HG03060 (cell line): ENCODE data around the gene SFSWAP.

ENCODE experiments used
- ATAC-seq: cut with Tn5 transposase; IDR thresholded peaks from one replicate; pipeline ENCODE4 v1.9.1; 2021; ENCODE audit warnings: low read depth, moderate number of reproducible peaks; ENCODE audit not compliant: unreplicated experiment

Gene SFSWAP

GRCh38 chr12:131830335-131830913 is 119.5 kb downstream of the SFSWAP start:
- ATAC-seq: no peak

DNA sequence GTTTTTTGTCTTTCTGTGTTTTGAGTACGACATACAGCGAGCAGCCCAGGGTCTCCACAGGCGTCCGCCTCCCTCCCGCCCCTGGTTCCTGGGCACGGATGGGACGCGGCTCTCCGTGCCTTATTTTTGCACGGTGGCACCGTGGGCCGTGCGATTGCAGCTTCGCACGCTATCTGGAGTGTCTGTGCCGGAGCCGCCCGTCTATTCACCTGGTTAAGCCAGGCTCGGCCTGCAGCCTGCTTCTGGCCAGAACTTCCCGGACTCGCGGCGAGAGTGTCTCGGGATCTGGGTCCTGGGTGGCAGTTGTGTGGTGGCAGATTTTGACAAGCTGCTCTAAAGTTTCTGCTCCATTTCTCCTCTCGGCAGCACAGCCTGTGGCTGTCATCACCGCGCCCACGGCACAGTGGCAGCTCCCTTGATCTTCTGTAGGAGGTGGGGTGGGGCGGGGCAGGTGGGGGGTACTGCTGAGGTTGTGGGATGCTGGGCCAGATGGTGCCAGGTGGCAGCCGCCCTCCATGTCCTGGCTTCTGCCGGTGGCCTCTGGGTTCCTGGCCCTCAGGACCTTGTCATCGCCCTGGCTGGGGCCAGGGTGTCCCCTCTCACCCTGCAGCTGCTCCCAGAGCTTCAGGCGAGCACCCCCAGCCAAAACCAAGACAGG is 120.2 kb downstream of the SFSWAP start:
- no peak for ATAC-seq

GRCh38 chr12:131831635-131832041 is 120.7 kb downstream of the SFSWAP start:
- ATAC-seq: no peak

GRCh38 chr12:131832321-131833231 is 121.7 kb downstream of the SFSWAP start:
- ATAC-seq: no peak

DNA sequence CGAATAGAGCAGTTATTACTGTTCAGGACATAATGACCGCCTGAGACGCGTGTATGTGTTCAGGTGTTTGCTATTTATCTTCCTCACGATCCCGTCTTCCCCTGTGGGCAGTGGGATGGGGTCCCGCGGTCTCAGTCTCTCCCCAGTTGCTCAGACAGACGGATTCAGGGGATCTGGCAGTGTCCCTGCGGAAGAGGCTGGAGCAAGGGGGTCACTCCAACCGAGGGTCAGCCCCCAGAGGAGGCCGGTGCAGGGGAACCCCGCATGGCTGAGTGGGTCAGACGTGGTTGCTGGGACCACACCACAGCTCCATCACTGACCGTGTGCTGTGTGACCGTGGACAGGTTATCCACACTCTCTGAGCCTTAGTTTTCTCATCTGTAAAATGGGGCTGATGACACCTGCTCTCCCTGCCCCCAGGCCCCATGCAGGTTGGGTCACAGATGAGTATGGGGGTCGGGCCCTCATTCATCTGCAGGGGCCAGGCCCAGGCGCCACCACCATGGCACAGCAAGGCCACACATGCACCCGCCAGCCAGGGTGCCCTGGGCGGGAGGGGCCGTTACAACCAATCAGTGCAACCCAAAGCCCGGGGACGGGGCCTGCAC is 122.5 kb downstream of the SFSWAP start:
- ATAC-seq: no peak

- no peak for ATAC-seq
These were observed 123.2 kb downstream of the SFSWAP start for GRCh38 chr12:131833896-131834641.

GRCh38 chr12:131834798-131835615 is 124.1 kb downstream of the SFSWAP start:
- ATAC-seq: no peak

DNA sequence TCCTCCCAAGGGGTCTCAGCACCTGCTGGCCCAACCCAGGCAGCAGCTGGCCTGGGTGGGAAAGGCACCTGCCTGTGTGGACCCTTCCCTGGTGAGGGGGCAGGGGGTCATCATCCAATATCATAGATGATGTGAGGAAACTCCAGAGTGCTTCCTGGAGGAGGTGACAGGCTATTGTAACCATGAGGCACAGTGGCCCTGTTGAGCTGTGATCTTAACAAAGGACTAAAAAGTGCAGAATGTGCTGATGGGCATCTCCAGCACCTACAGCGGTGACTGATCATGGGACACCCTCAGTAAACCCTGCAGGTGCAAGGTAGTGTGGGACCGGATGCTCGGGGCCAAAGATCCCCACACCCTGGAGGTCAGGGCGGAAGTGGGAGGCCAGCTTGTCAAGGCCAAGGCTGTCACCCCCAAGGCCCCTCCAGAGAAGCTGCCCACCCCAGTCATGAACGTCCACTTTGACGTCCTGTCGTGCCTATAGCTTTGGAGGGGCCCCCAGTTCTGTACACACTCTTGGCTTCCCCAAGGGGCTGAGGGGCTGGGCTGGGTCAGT is 124.8 kb downstream of the SFSWAP start:
- no peak for ATAC-seq

DNA sequence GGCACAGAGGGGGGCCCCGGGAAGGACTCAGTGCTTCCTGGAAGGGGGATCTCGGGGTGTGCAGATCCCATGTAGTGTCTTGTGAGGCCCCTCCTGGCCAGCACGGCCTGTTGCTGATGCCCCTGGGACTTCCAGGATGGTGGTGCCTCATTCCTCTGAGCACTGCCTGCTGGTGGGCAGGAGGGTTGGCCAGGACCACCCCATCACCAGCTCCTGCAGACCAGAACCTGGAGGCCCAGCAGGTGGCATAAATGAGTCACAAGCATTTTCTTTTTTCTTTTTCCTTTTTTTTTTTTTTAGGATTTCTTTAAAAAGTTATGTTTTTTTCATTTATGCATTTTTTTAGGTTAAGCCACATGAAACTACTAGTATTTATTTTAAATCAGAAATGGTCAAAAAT is 125.3 kb downstream of the SFSWAP start:
- ATAC-seq: no peak

- no peak for ATAC-seq
These were observed 126.0 kb downstream of the SFSWAP start for GRCh38 chr12:131836714-131837397.

DNA sequence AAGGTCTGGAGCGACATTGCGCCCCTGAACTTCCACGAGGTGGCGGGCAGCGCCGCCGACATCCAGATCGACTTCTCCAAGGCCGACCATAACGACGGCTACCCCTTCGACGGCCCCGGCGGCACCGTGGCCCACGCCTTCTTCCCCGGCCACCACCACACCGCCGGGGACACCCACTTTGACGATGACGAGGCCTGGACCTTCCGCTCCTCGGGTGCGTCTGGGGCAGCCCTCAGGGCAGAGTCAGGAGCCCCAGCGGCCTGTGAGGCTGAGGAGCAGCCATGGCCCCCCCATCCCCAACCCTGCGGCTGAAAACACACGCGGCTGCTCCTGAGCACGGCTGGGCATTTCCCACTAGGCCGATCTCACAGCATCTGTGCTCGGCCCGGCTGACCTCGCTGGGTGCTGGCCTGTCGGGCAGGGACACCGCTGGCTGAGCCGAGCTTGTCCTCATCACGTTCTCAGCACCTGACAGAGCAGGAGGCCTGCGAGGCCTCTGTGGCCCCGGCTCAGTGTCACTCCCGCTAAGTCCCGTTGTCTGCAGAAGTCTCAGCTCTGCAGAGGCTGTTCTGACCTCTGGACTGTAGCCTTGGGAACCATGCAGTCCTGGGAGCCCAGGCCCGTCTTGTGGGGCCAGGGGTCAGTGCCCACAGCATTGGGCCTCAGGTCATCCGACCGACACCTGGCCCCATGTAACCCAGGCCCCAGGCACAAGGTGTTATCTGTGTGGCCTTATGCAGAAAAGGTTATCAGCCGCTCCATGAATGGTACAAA is 129.9 kb downstream of the SFSWAP start:
- ATAC-seq: no peak

GRCh38 chr12:131841547-131841946 is 130.7 kb downstream of the SFSWAP start:
- ATAC-seq: no peak

GRCh38 chr12:131842169-131842568 is 131.3 kb downstream of the SFSWAP start:
- ATAC-seq: no peak

DNA sequence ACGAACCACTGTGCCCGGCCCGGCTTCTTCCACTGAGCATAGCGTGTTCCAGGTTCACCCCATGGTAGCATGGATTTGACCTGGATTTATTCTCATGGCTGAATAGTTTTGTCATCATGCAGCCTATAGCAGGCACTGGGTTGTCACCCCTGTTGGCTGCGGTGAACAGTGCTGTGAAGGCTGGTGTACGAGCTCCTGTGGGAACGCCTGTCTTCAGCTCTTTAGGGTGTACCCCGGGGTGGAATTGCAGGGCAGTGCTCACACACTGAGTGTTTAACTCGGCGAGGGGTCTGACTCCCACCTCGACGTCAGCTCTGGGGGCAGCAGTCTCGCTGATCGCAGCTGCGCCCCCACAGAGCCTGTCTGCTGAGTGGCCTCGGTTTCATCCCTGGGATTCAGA is 132.6 kb downstream of the SFSWAP start:
- no peak for ATAC-seq

DNA sequence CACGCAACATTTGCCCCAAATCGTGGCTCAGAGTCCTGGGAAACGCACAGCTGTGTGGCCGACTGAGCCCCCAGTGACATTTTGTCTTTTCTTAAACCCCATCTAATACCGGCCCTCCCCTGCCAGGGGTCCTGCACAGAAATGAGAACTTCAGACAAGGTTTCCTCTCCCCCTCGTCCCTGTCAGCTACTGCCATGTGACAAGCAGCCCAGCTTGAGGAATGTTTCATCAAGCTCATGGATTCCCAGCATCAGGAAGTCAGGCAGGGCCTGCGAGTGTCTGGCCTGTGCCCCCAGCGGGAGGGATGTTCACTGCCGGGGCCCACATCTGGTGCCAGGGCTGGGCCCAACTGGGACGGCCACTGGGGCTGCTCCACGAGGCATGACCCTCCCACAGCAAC is 133.2 kb downstream of the SFSWAP start:
- no peak for ATAC-seq

GRCh38 chr12:131844656-131845055 is 133.8 kb downstream of the SFSWAP start:
- no peak for ATAC-seq

DNA sequence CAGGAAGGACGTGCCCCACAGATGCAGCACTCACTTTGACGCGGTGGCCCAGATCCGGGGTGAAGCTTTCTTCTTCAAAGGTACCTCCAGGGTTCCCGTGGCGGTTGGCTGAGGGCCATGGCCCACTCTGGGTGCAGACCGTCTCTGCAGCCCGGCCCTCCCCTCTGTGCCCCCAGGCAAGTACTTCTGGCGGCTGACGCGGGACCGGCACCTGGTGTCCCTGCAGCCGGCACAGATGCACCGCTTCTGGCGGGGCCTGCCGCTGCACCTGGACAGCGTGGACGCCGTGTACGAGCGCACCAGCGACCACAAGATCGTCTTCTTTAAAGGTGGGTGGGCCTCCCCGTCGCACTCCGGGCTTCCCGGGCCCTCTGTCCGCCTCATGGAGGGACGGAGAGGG is 134.2 kb downstream of the SFSWAP start:
- no peak for ATAC-seq

GRCh38 chr12:131847456-131847855 is 136.6 kb downstream of the SFSWAP start:
- no peak for ATAC-seq
